ENCODE data around the gene CCRL2.
"Not testable (repeated sequence)": the region's sequence is repeated elsewhere in the genome, so short reads cannot be mapped to it uniquely, and the experiment has no call there.

CCRL2 gene

GRCh38 chr3:46405301-46406019, 1.6 kb upstream of the CCRL2 start:
- DNase-seq (ENCODE audit: low read depth), result no peak

- no peak for DNase-seq (ENCODE audit: low read depth)
Observed at GRCh38 chr3:46406443-46406787, 644 bp upstream of the CCRL2 start.

- DNase-seq (ENCODE audit: low read depth), result no peak
Observed at GRCh38 chr3:46407970-46408369, 911 bp downstream of the CCRL2 start.

- DNase-seq (ENCODE audit: low read depth), result no peak
Observed at GRCh38 chr3:46408853-46409252, 1.8 kb downstream of the CCRL2 start.

- no peak for DNase-seq (ENCODE audit: low read depth)
Observed at GRCh38 chr3:46409739-46410489, 2.9 kb downstream of the CCRL2 start.

GRCh38 chr3:46410669-46411068, 3.6 kb downstream of the CCRL2 start:
- DNase-seq (ENCODE audit: low read depth), result no peak

GRCh38 chr3:46411271-46411670, 4.2 kb downstream of the CCRL2 start:
- no peak for DNase-seq (ENCODE audit: low read depth)

GRCh38 chr3:46412786-46413298, 5.8 kb downstream of the CCRL2 start:
- DNase-seq (ENCODE audit: low read depth), result no peak

GRCh38 chr3:46413951-46414350, 6.9 kb downstream of the CCRL2 start:
- no peak for DNase-seq (ENCODE audit: low read depth)

- DNase-seq (ENCODE audit: low read depth), result no peak
Observed at GRCh38 chr3:46414739-46415138, 7.7 kb downstream of the CCRL2 start.

GRCh38 chr3:46416125-46416810, 9.2 kb downstream of the CCRL2 start:
- no peak for DNase-seq (ENCODE audit: low read depth)

- no peak for DNase-seq (ENCODE audit: low read depth)
Observed at GRCh38 chr3:46416811-46417510, 9.9 kb downstream of the CCRL2 start.

GRCh38 chr3:46417841-46418611, 11.0 kb downstream of the CCRL2 start:
- DNase-seq (ENCODE audit: low read depth), result no peak

- no peak for DNase-seq (ENCODE audit: low read depth)
Observed at GRCh38 chr3:46419816-46420215, 12.8 kb downstream of the CCRL2 start.

- no peak for DNase-seq (ENCODE audit: low read depth)
Observed at GRCh38 chr3:46420931-46421330, 13.9 kb downstream of the CCRL2 start.

GRCh38 chr3:46422617-46423016, 15.6 kb downstream of the CCRL2 start:
- no peak for DNase-seq (ENCODE audit: low read depth)

GRCh38 chr3:46423588-46423987, 16.5 kb downstream of the CCRL2 start:
- no peak for DNase-seq (ENCODE audit: low read depth)

GRCh38 chr3:46426476-46426875, 19.4 kb downstream of the CCRL2 start:
- DNase-seq (ENCODE audit: low read depth), result not testable (repeated sequence)

- DNase-seq (ENCODE audit: low read depth), result not testable (repeated sequence)
Observed at GRCh38 chr3:46427404-46427803, 20.3 kb downstream of the CCRL2 start.

GRCh38 chr3:46427916-46428833, 21.1 kb downstream of the CCRL2 start:
- no peak for DNase-seq (ENCODE audit: low read depth)
